H1 (cell line): ENCODE data around the gene PTGES3L. TPM values are rescaled to one million over a fixed set of nuclear protein-coding genes. Genes with fewer than 3 reads are reported as not detected.

Experiments
- NRF1 ChIP-seq: IDR thresholded peaks from 2 replicates; pipeline ENCODE4 v1.6.1; 2011; ENCODE audit warnings: mild to moderate bottlenecking, low read depth, low read length, improper control_type of control experiment
- POU5F1 ChIP-seq: IDR thresholded peaks from 2 replicates; pipeline ENCODE4 v1.6.1; 2011; ENCODE audit warnings: low read depth, mild to moderate bottlenecking, low read length, moderate library complexity
- SP1 ChIP-seq: IDR thresholded peaks from 2 replicates; pipeline ENCODE4 v1.6.1; 2011; ENCODE audit warnings: low read depth, low read length
- polyA plus RNA-seq, 7 experiments: library from polyadenylated mRNA; depleted of rRNA in 3 of 7; stranded (reverse) in 5 of 7; unstranded in 2 of 7; fragments of >200 nt in 5 of 7; fragments of 200-250 nt in 2 of 7; gene quantifications; 1 replicate in 5 of 7; 2 replicates in 1 of 7; 4 replicates in 1 of 7; pipeline versions ENCODE4 v1.2.1 to v1.2.3, GENCODE V29; 2011 to 2013; ENCODE audit warnings: missing spikeins in 2 of 7, mixed read lengths in 2 of 7
- total RNA-seq: library from RNA; stranded (reverse); fragmentation: NEBNext Ultra II Directional; extraction: Animal tissue kit (Norgen Biotek cat#: 25700); gene quantifications from 2 replicates; pipeline ENCODE4 v1.2.1, GENCODE V29; 2021
- TF ChIP-seq, protein P1 (sequence below): fragments of 300-600 bp; sonication (generic); IDR thresholded peaks from 2 replicates; pipeline ENCODE4 v1.7.1; 2012; ENCODE audit warnings: low read length, moderate library complexity, mild to moderate bottlenecking, inconsistent platforms; ENCODE audit not compliant: insufficient replicate concordance

Gene PTGES3L
- total and polyA plus RNA-seq, 2 of the 8 experiments (the other 6 are each of a cell fraction or from before 2014, with no cell fraction given), result 3.0 to 3.6 TPM

DNA sequence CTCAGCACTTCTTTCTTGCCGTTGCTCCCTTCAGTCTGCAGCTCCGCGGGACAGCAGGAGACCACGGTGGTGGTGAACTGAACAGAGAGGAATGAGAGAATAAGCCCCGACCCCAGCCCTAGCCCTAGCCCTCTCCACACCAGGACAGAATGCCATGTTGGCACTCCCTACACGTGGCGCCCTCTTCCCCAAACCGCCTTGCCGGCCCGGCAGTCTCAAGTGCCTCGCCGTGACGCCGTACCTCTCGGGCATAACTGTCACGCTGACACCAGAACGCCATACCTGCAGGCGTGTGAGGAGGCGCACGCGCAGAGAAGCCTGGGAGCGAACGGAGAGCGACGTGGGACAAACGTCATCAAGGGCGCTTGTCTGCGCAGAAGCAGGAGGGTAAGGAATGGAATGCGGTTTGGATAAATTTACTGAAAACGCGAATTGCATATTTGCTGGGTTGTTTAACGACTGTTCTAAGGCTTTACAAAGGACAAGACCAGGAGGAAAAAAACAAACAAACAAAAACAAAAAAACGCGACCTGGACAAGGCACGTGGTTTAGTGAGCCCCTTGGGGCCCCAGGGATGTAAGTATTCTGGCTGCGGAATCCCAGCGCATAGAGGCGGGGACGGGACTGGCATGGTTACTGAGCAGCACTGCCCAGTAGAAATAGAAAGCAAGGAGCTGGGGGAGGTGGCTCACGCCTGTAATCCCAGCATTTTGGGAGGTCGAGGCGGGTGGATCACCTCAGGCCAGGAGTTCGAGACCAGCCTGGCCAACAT, 15.5 kb downstream of the PTGES3L start, which contains the start of gene AARSD1 (continued):
- TF ChIP-seq, protein P1, sequence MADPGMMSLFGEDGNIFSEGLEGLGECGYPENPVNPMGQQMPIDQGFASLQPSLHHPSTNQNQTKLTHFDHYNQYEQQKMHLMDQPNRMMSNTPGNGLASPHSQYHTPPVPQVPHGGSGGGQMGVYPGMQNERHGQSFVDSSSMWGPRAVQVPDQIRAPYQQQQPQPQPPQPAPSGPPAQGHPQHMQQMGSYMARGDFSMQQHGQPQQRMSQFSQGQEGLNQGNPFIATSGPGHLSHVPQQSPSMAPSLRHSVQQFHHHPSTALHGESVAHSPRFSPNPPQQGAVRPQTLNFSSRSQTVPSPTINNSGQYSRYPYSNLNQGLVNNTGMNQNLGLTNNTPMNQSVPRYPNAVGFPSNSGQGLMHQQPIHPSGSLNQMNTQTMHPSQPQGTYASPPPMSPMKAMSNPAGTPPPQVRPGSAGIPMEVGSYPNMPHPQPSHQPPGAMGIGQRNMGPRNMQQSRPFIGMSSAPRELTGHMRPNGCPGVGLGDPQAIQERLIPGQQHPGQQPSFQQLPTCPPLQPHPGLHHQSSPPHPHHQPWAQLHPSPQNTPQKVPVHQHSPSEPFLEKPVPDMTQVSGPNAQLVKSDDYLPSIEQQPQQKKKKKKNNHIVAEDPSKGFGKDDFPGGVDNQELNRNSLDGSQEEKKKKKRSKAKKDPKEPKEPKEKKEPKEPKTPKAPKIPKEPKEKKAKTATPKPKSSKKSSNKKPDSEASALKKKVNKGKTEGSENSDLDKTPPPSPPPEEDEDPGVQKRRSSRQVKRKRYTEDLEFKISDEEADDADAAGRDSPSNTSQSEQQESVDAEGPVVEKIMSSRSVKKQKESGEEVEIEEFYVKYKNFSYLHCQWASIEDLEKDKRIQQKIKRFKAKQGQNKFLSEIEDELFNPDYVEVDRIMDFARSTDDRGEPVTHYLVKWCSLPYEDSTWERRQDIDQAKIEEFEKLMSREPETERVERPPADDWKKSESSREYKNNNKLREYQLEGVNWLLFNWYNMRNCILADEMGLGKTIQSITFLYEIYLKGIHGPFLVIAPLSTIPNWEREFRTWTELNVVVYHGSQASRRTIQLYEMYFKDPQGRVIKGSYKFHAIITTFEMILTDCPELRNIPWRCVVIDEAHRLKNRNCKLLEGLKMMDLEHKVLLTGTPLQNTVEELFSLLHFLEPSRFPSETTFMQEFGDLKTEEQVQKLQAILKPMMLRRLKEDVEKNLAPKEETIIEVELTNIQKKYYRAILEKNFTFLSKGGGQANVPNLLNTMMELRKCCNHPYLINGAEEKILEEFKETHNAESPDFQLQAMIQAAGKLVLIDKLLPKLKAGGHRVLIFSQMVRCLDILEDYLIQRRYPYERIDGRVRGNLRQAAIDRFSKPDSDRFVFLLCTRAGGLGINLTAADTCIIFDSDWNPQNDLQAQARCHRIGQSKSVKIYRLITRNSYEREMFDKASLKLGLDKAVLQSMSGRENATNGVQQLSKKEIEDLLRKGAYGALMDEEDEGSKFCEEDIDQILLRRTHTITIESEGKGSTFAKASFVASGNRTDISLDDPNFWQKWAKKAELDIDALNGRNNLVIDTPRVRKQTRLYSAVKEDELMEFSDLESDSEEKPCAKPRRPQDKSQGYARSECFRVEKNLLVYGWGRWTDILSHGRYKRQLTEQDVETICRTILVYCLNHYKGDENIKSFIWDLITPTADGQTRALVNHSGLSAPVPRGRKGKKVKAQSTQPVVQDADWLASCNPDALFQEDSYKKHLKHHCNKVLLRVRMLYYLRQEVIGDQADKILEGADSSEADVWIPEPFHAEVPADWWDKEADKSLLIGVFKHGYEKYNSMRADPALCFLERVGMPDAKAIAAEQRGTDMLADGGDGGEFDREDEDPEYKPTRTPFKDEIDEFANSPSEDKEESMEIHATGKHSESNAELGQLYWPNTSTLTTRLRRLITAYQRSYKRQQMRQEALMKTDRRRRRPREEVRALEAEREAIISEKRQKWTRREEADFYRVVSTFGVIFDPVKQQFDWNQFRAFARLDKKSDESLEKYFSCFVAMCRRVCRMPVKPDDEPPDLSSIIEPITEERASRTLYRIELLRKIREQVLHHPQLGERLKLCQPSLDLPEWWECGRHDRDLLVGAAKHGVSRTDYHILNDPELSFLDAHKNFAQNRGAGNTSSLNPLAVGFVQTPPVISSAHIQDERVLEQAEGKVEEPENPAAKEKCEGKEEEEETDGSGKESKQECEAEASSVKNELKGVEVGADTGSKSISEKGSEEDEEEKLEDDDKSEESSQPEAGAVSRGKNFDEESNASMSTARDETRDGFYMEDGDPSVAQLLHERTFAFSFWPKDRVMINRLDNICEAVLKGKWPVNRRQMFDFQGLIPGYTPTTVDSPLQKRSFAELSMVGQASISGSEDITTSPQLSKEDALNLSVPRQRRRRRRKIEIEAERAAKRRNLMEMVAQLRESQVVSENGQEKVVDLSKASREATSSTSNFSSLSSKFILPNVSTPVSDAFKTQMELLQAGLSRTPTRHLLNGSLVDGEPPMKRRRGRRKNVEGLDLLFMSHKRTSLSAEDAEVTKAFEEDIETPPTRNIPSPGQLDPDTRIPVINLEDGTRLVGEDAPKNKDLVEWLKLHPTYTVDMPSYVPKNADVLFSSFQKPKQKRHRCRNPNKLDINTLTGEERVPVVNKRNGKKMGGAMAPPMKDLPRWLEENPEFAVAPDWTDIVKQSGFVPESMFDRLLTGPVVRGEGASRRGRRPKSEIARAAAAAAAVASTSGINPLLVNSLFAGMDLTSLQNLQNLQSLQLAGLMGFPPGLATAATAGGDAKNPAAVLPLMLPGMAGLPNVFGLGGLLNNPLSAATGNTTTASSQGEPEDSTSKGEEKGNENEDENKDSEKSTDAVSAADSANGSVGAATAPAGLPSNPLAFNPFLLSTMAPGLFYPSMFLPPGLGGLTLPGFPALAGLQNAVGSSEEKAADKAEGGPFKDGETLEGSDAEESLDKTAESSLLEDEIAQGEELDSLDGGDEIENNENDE, result no peak
- TF ChIP-seq POU5F1, result no peak
- TF ChIP-seq NRF1, result peak; percentile 76
- no peak for TF ChIP-seq SP1
